GM13976 (cell line): ENCODE data around the gene GTF3C1.

Experiments
- DNase-seq: peaks from one replicate; pipeline ENCODE4 v3.0.0; 2012; ENCODE audit warnings: low spot score
- CTCF ChIP-seq: IDR thresholded peaks from 2 replicates; pipeline ENCODE4 v1.5.1; 2012; ENCODE audit warnings: borderline replicate concordance, mild to moderate bottlenecking; ENCODE audit not compliant: insufficient read depth; ENCODE audit errors: extremely low read depth, missing control alignments, control extremely low read depth
- in situ Hi-C: fragments of 300-500 bp; cut with MboI; formaldehyde crosslinking; loops from one replicate; pipeline ENCODE4 v1.12.0; 2022; ENCODE audit warnings: low sequenced_read_pairs, mixed read lengths, inconsistent platforms; ENCODE audit not compliant: unreplicated experiment

Gene GTF3C1

GRCh38 chr16:27528294-27528693, 21.4 kb downstream of the GTF3C1 start:
- in situ Hi-C loops, result no loop called here
- TF ChIP-seq CTCF, result no peak

GRCh38 chr16:27526180-27526579, 23.5 kb downstream of the GTF3C1 start:
- DNase-seq, result no peak
- in situ Hi-C loops, result no loop called here
- TF ChIP-seq CTCF, result no peak

More at GRCh38 chr16:27528294-27528693, 21.4 kb downstream of the GTF3C1 start:
- DNase-seq, result no peak

GRCh38 chr16:27522173-27522707, 27.5 kb downstream of the GTF3C1 start:
- DNase-seq, result no peak
- TF ChIP-seq CTCF, result no peak
- in situ Hi-C loops, result no loop called here

GRCh38 chr16:27520982-27521673, 28.6 kb downstream of the GTF3C1 start:
- in situ Hi-C loops, result no loop called here
- no peak for TF ChIP-seq CTCF
- DNase-seq, result no peak

- no peak for TF ChIP-seq CTCF
- in situ Hi-C loops, result no loop called here
- DNase-seq, result no peak
Measured at GRCh38 chr16:27518226-27518625, 31.5 kb downstream of the GTF3C1 start.

GRCh38 chr16:27517664-27518063, 32.0 kb downstream of the GTF3C1 start:
- TF ChIP-seq CTCF, result no peak
- in situ Hi-C loops, result no loop called here
- DNase-seq, result no peak

GRCh38 chr16:27516365-27516764, 33.3 kb downstream of the GTF3C1 start:
- no peak for DNase-seq
- TF ChIP-seq CTCF, result no peak
- in situ Hi-C loops, result no loop called here
